Effector memory CD4-positive, alpha-beta T cell (primary cell): ENCODE measurements around the gene MAU2.
A peak's percentile ranks its signal among the peaks of the same experiment; 100 is the strongest.

Experiments used
- DNase-seq, 3 donors: peaks; one replicate each; pipeline ENCODE4 v3.0.0-alpha.2; 2020
- H3K27ac ChIP-seq: 2 replicates; pipeline ENCODE4 v1.7.0; 2013; ENCODE audit warnings: mild to moderate bottlenecking, low read length, moderate library complexity; ENCODE audit not compliant: insufficient read depth, poor library complexity, severe bottlenecking
- H3K27me3 ChIP-seq: replicated peaks from 2 replicates; pipeline ENCODE4 v1.7.0; 2013; ENCODE audit warnings: mild to moderate bottlenecking, low read length; ENCODE audit not compliant: insufficient read depth, control insufficient read depth, poor library complexity, severe bottlenecking
- H3K36me3 ChIP-seq: 2 replicates; pipeline ENCODE4 v1.7.0; 2013; ENCODE audit warnings: mild to moderate bottlenecking, low read length, moderate library complexity; ENCODE audit not compliant: control insufficient read depth, insufficient read depth
- H3K4me1 ChIP-seq: 2 replicates; pipeline ENCODE4 v1.7.0; 2013; ENCODE audit warnings: low read length, mild to moderate bottlenecking; ENCODE audit not compliant: control insufficient read depth, insufficient read depth, poor library complexity, severe bottlenecking
- H3K4me3 ChIP-seq: 2 replicates; pipeline ENCODE4 v1.7.0; 2013; ENCODE audit warnings: low read length, low read depth, mild to moderate bottlenecking; ENCODE audit not compliant: insufficient read depth, poor library complexity, severe bottlenecking
- H3K9me3 ChIP-seq: 2 replicates; pipeline ENCODE4 v1.7.0; 2013; ENCODE audit warnings: mild to moderate bottlenecking, low read length, moderate library complexity; ENCODE audit not compliant: control insufficient read depth

Gene MAU2

DNA sequence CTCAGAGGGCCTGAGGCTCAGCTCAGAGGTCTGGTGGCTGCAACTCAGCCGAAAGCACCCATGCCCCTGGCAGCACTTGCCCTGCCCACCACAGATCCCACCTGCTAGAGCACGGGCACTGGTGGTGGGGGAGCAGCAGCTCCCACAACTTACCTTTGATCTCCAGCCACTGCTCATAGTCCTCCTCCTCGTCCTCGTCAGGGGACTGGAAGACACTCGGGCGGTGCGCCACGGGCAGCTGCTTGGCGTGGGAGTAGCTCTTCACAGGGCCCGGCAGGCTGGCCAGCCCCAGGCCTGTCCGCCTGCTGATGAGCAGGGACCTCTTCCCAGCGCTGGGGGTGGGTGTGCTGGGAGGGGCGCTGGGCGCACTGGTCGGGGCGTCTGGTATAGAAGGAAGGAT is 14.9 kb upstream of the MAU2 start:
- H3K36me3 ChIP-seq, result peaks cover 88% of the 10 kb centered on the region
- no peak for DNase-seq
- H3K4me1 ChIP-seq, result no peaks in the 10 kb centered on the region
- no peak overlapping the region for H3K27ac ChIP-seq
- no peaks in the 10 kb centered on the region for H3K9me3 ChIP-seq
- H3K27me3 ChIP-seq, result no peaks in the 10 kb centered on the region
- no peak overlapping the region for H3K4me3 ChIP-seq

GRCh38 chr19:19306191-19306590 is 14.4 kb upstream of the MAU2 start:
- H3K27ac ChIP-seq, result no peak overlapping the region
- no peaks in the 10 kb centered on the region for H3K27me3 ChIP-seq
- H3K4me1 ChIP-seq, result no peaks in the 10 kb centered on the region
- no peaks in the 10 kb centered on the region for H3K9me3 ChIP-seq
- H3K36me3 ChIP-seq, result peaks cover 84% of the 10 kb centered on the region
- H3K4me3 ChIP-seq, result no peak overlapping the region
- no peak for DNase-seq

DNA sequence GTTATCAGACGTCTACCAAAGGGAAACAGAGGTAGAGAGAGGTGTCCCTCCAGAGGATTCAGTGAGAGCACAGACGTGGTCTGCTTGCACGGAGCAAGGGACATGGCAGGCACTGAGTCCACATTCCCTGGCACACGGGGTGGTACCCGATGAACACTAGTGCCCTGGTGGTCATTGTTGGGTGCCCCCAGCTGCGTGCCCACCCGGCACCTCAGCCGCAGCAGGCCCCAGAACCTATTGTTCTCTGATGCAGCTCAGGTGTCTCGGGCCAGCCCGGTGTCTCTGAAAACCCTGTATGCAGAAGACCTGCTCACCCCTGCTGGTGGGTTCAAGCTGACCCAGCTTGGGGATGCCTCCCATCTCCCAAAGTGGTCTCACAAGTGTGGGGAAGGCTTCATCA is 12.3 kb upstream of the MAU2 start:
- Histone ChIP-seq H3K4me3 (no peak overlapping the region), H3K27ac (no peak overlapping the region), H3K36me3 (peaks cover 71% of the 10 kb centered on the region), H3K27me3 (no peaks in the 10 kb centered on the region), H3K4me1 (no peaks in the 10 kb centered on the region), H3K9me3 (no peaks in the 10 kb centered on the region)
- no peak for DNase-seq

- Histone ChIP-seq H3K36me3 (peaks cover 35% of the 10 kb centered on the region), H3K4me3 (no peak overlapping the region), H3K4me1 (peaks cover 10% of the 10 kb centered on the region), H3K27me3 (no peaks in the 10 kb centered on the region), H3K27ac (no peak overlapping the region), H3K9me3 (no peaks in the 10 kb centered on the region)
- no peak for DNase-seq
These were observed 5.2 kb upstream of the MAU2 start for GRCh38 chr19:19315444-19315843.

GRCh38 chr19:19316082-19316481 is 4.5 kb upstream of the MAU2 start:
- DNase-seq, result no peak
- Histone ChIP-seq H3K27ac (no peak overlapping the region), H3K27me3 (no peaks in the 10 kb centered on the region), H3K4me3 (no peak overlapping the region), H3K9me3 (no peaks in the 10 kb centered on the region), H3K36me3 (peaks cover 33% of the 10 kb centered on the region), H3K4me1 (peaks cover 10% of the 10 kb centered on the region)

GRCh38 chr19:19319732-19320360 is 783 bp upstream of the MAU2 start:
- DNase-seq, result no peak

GRCh38 chr19:19321141-19321577 is 530 bp downstream of the MAU2 start:
- peaks cover 24% of the 10 kb centered on the region for H3K36me3 ChIP-seq
- DNase-seq, result no peak

More at GRCh38 chr19:19319732-19320360, 783 bp upstream of the MAU2 start:
- H3K4me3 ChIP-seq, result peak overlapping the region; percentile 95
- H3K9me3 ChIP-seq, result no peaks in the 10 kb centered on the region
- peaks cover 27% of the 10 kb centered on the region for H3K36me3 ChIP-seq
- peak overlapping the region; percentile 93 for H3K27ac ChIP-seq
- H3K27me3 ChIP-seq, result no peaks in the 10 kb centered on the region
- H3K4me1 ChIP-seq, result peaks cover 25% of the 10 kb centered on the region

GRCh38 chr19:19324059-19324770 is 3.6 kb downstream of the MAU2 start:
- Histone ChIP-seq H3K27me3 (no peaks in the 10 kb centered on the region), H3K9me3 (no peaks in the 10 kb centered on the region), H3K4me3 (no peak overlapping the region), H3K4me1 (peaks cover 21% of the 10 kb centered on the region), H3K27ac (no peak overlapping the region), H3K36me3 (peaks cover 28% of the 10 kb centered on the region)
- DNase-seq, result no peak

More at GRCh38 chr19:19321141-19321577, 530 bp downstream of the MAU2 start:
- H3K4me1 ChIP-seq, result peaks cover 25% of the 10 kb centered on the region
- H3K27ac ChIP-seq, result peak overlapping the region; percentile 93
- H3K27me3 ChIP-seq, result no peaks in the 10 kb centered on the region
- H3K9me3 ChIP-seq, result no peaks in the 10 kb centered on the region
- peak overlapping the region; percentile 95 for H3K4me3 ChIP-seq

GRCh38 chr19:19327672-19328071 is 7.0 kb downstream of the MAU2 start:
- H3K4me3 ChIP-seq, result no peak overlapping the region
- H3K9me3 ChIP-seq, result no peaks in the 10 kb centered on the region
- peaks cover 3% of the 10 kb centered on the region for H3K4me1 ChIP-seq
- DNase-seq, result no peak
- no peak overlapping the region for H3K27ac ChIP-seq
- peaks cover 40% of the 10 kb centered on the region for H3K36me3 ChIP-seq
- no peaks in the 10 kb centered on the region for H3K27me3 ChIP-seq

GRCh38 chr19:19329126-19329525 is 8.5 kb downstream of the MAU2 start:
- peaks cover 3% of the 10 kb centered on the region for H3K4me1 ChIP-seq
- peaks cover 34% of the 10 kb centered on the region for H3K36me3 ChIP-seq
- H3K9me3 ChIP-seq, result no peaks in the 10 kb centered on the region
- H3K4me3 ChIP-seq, result no peak overlapping the region
- H3K27me3 ChIP-seq, result no peaks in the 10 kb centered on the region
- H3K27ac ChIP-seq, result no peak overlapping the region
- no peak for DNase-seq
